ENCODE measurements around the gene DMD.

- TF ChIP-seq CTCF (conservative IDR thresholded peaks at IDR 0.05) (no peak), EZH2 (IDR thresholded peaks at IDR 0.05; ENCODE audit: low read depth) (no peak)
Observed at GRCh38 chrX:31464306-31464915, 1746.9 kb downstream of the DMD start.
